Measurements from ENCODE around the gene SLC22A12.

SLC22A12 gene

DNA sequence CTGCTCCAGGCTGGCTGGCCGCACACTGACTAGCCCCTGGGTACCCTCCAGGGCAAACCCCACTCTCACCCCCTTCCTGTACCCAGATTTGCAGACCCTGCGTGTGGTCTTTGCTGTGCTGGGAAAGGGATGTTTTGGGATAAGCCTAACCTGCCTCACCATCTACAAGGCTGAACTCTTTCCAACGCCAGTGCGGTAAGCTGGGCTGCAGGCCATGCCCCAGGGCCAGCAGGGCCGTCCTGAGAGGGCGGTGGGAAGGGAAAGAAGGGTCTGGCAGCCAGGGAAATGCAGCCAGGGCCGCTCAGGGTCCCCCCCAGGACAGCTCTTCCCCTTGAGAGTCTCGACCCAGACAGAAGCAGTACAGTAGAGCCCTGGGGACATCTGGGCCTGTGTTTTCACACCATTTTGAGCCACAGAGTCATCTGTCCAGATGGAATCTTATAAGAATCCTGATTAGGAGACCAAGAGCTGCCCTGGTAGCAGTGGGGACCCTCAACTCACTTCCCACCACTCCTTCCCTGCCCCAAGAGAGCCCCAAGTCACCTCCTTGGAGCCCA lies 22.4 kb upstream of the SLC22A12 start:
- H3K4me3 ChIP-seq (ENCODE audit: low read depth, low read length): no peak overlapping the region
- TF ChIP-seq, protein P1, sequence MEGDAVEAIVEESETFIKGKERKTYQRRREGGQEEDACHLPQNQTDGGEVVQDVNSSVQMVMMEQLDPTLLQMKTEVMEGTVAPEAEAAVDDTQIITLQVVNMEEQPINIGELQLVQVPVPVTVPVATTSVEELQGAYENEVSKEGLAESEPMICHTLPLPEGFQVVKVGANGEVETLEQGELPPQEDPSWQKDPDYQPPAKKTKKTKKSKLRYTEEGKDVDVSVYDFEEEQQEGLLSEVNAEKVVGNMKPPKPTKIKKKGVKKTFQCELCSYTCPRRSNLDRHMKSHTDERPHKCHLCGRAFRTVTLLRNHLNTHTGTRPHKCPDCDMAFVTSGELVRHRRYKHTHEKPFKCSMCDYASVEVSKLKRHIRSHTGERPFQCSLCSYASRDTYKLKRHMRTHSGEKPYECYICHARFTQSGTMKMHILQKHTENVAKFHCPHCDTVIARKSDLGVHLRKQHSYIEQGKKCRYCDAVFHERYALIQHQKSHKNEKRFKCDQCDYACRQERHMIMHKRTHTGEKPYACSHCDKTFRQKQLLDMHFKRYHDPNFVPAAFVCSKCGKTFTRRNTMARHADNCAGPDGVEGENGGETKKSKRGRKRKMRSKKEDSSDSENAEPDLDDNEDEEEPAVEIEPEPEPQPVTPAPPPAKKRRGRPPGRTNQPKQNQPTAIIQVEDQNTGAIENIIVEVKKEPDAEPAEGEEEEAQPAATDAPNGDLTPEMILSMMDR (IDR thresholded peaks at IDR 0.05; ENCODE audit: low read depth, low read length, missing control alignments): no peak
- DNase-seq (ENCODE audit: low read depth): no peak

DNA sequence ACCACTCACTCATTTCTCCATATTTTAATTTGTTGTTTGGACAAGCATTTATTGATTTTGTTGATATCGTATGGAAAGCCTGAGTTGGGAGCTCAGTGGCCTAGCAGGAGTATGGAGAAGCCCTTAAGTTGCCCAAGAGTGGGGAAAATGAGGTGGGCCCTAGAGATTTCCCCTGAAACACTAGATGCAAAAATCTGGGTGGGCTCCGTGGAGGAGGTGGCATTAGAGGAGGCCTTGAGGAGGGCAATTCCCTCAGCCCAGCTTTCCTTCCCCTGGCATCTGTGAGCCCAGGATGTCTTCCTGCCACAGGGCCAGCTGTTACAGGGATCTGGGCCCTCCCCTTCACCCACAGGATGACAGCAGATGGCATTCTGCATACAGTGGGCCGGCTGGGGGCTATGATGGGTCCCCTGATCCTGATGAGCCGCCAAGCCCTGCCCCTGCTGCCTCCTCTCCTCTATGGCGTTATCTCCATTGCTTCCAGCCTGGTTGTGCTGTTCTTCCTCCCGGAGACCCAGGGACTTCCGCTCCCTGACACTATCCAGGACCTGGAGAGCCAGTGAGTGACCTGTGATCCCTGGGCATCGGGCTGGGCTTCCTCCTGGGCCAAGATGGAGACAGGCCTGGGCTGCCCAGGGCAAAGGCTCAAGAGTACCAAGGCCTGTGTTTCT lies 21.6 kb upstream of the SLC22A12 start:
- DNase-seq (ENCODE audit: low read depth): no peak
- TF ChIP-seq, protein P1 (IDR thresholded peaks at IDR 0.05; ENCODE audit: low read depth, low read length, missing control alignments): no peak
- H3K4me3 ChIP-seq (ENCODE audit: low read depth, low read length): no peak overlapping the region

- no peak for DNase-seq (ENCODE audit: low read depth)
- TF ChIP-seq, protein P1 (IDR thresholded peaks at IDR 0.05; ENCODE audit: low read depth, low read length, missing control alignments): no peak
- H3K4me3 ChIP-seq (ENCODE audit: low read depth, low read length): no peak overlapping the region
Observed at GRCh38 chr11:64570341-64570740, 20.7 kb upstream of the SLC22A12 start.

DNA sequence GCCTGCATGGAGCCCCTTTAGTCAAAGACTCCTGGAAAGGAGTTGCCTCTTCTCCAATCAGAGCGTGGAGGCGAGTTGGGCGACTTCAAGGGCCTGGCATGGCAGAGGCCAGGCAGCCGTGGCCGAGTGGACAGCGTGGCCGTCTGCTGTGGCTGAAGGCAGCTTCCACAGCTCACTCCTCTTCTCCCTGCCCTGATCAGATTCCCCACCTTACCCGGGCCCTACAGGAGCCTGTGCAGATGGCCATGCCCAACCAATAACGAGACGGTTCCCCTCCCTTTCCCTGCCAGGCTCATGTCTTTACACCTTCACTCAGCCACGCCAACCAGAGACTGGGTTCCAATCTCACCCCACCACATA lies 20.0 kb upstream of the SLC22A12 start:
- TF ChIP-seq, protein P1 (IDR thresholded peaks at IDR 0.05; ENCODE audit: low read depth, low read length, missing control alignments): no peak
- H3K4me3 ChIP-seq (ENCODE audit: low read depth, low read length): no peak overlapping the region
- DNase-seq (ENCODE audit: low read depth): no peak

- no peak for DNase-seq (ENCODE audit: low read depth)
- no peak overlapping the region for H3K4me3 ChIP-seq (ENCODE audit: low read depth, low read length)
- TF ChIP-seq, protein P1 (IDR thresholded peaks at IDR 0.05; ENCODE audit: low read depth, low read length, missing control alignments): no peak
Observed at GRCh38 chr11:64571410-64572091, 19.5 kb upstream of the SLC22A12 start.

- no peak overlapping the region for H3K4me3 ChIP-seq (ENCODE audit: low read depth, low read length)
- DNase-seq (ENCODE audit: low read depth): no peak
- TF ChIP-seq, protein P1 (IDR thresholded peaks at IDR 0.05; ENCODE audit: low read depth, low read length, missing control alignments): no peak
Observed at GRCh38 chr11:64572143-64572542, 18.9 kb upstream of the SLC22A12 start.

All from GM12864 (cell line).